Measurements from ENCODE around the gene ITGA3. TPM values are rescaled to one million over a fixed set of nuclear protein-coding genes. Genes with fewer than 3 reads are reported as not detected.

ITGA3 gene
- total and polyA plus RNA-seq, 4 donors, result 0.79 to 4.4 (median 1.4) TPM

DNA sequence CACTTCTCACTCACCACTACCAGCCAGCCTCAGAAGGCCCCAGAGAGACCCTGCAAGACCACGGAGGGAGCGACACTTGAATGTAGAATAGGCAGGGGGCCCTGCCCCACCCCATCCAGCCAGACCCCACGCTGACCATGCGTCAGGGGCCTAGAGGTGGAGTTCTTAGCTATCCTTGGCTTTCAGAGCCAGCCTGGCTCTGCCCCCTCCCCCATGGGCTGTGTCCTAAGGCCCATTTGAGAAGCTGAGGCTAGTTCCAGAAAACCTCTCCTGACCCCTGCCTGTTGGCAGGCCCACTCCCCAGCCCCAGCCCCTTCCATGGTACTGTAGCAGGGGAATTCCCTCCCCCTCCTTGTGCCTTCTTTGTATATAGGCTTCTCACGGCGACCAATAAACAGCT lies 34.2 kb downstream of the ITGA3 start:
- DNase-seq (ENCODE audit: low spot score), result no peak
- no peak overlapping the region for H3K9ac ChIP-seq (ENCODE audit: low read depth in 1 of 2, low read length in 2 of 2)
- no peaks in the 10 kb centered on the region for H3K27me3 ChIP-seq (ENCODE audit: control insufficient read depth in 4 of 4, insufficient read depth in 4 of 4, low read length in 3 of 4)
- no peak overlapping the region for H3K27ac ChIP-seq (ENCODE audit: low read depth in 1 of 2, low read length in 2 of 2)
- no peaks in the 10 kb centered on the region for H3K9me3 ChIP-seq (ENCODE audit: control insufficient read depth in 4 of 4, low read length in 3 of 4)
- peaks cover 0 to 6% (median 5%) of the 10 kb centered on the region in 4 donors for H3K4me1 ChIP-seq (ENCODE audit: control insufficient read depth in 4 of 4, insufficient read depth in 4 of 4, low read length in 3 of 4)
- H3K4me3 ChIP-seq (ENCODE audit: low read depth in 1 of 3, low read length in 3 of 3), result no peak overlapping the region
- no peak for TF ChIP-seq RAD21 (IDR thresholded peaks at IDR 0.05)
- no peak for TF ChIP-seq RXRA (IDR thresholded peaks at IDR 0.05)
- TF ChIP-seq, protein P1, sequence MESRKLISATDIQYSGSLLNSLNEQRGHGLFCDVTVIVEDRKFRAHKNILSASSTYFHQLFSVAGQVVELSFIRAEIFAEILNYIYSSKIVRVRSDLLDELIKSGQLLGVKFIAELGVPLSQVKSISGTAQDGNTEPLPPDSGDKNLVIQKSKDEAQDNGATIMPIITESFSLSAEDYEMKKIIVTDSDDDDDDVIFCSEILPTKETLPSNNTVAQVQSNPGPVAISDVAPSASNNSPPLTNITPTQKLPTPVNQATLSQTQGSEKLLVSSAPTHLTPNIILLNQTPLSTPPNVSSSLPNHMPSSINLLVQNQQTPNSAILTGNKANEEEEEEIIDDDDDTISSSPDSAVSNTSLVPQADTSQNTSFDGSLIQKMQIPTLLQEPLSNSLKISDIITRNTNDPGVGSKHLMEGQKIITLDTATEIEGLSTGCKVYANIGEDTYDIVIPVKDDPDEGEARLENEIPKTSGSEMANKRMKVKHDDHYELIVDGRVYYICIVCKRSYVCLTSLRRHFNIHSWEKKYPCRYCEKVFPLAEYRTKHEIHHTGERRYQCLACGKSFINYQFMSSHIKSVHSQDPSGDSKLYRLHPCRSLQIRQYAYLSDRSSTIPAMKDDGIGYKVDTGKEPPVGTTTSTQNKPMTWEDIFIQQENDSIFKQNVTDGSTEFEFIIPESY (IDR thresholded peaks at IDR 0.05), result no peak
- TF ChIP-seq HNF4G (IDR thresholded peaks at IDR 0.05), result no peak
- no peak for TF ChIP-seq JUND (IDR thresholded peaks at IDR 0.05)
- no peak for TF ChIP-seq FOXA1 (IDR thresholded peaks at IDR 0.05)
- TF ChIP-seq, protein P2, sequence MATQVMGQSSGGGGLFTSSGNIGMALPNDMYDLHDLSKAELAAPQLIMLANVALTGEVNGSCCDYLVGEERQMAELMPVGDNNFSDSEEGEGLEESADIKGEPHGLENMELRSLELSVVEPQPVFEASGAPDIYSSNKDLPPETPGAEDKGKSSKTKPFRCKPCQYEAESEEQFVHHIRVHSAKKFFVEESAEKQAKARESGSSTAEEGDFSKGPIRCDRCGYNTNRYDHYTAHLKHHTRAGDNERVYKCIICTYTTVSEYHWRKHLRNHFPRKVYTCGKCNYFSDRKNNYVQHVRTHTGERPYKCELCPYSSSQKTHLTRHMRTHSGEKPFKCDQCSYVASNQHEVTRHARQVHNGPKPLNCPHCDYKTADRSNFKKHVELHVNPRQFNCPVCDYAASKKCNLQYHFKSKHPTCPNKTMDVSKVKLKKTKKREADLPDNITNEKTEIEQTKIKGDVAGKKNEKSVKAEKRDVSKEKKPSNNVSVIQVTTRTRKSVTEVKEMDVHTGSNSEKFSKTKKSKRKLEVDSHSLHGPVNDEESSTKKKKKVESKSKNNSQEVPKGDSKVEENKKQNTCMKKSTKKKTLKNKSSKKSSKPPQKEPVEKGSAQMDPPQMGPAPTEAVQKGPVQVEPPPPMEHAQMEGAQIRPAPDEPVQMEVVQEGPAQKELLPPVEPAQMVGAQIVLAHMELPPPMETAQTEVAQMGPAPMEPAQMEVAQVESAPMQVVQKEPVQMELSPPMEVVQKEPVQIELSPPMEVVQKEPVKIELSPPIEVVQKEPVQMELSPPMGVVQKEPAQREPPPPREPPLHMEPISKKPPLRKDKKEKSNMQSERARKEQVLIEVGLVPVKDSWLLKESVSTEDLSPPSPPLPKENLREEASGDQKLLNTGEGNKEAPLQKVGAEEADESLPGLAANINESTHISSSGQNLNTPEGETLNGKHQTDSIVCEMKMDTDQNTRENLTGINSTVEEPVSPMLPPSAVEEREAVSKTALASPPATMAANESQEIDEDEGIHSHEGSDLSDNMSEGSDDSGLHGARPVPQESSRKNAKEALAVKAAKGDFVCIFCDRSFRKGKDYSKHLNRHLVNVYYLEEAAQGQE (IDR thresholded peaks at IDR 0.05), result no peak
- no peak for TF ChIP-seq FOXA2 (IDR thresholded peaks at IDR 0.05)
- no peak for TF ChIP-seq GABPA (IDR thresholded peaks at IDR 0.05 in 1 of 2, conservative IDR thresholded peaks at IDR 0.05 in 1 of 2)
- TF ChIP-seq TAF1 (conservative IDR thresholded peaks at IDR 0.05), result no peak
- no peak for TF ChIP-seq NR2F2 (IDR thresholded peaks at IDR 0.05)
- TF ChIP-seq, protein P3, sequence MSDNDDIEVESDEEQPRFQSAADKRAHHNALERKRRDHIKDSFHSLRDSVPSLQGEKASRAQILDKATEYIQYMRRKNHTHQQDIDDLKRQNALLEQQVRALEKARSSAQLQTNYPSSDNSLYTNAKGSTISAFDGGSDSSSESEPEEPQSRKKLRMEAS (IDR thresholded peaks at IDR 0.05), result no peak
- TF ChIP-seq, protein P4, sequence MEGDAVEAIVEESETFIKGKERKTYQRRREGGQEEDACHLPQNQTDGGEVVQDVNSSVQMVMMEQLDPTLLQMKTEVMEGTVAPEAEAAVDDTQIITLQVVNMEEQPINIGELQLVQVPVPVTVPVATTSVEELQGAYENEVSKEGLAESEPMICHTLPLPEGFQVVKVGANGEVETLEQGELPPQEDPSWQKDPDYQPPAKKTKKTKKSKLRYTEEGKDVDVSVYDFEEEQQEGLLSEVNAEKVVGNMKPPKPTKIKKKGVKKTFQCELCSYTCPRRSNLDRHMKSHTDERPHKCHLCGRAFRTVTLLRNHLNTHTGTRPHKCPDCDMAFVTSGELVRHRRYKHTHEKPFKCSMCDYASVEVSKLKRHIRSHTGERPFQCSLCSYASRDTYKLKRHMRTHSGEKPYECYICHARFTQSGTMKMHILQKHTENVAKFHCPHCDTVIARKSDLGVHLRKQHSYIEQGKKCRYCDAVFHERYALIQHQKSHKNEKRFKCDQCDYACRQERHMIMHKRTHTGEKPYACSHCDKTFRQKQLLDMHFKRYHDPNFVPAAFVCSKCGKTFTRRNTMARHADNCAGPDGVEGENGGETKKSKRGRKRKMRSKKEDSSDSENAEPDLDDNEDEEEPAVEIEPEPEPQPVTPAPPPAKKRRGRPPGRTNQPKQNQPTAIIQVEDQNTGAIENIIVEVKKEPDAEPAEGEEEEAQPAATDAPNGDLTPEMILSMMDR (IDR thresholded peaks at IDR 0.05; ENCODE audit: low read depth, low read length, missing input control), result no peak
- no peak for TF ChIP-seq YY1 (IDR thresholded peaks at IDR 0.05)
- TF ChIP-seq EGR1 (IDR thresholded peaks at IDR 0.05; ENCODE audit: low read depth in 2 of 2), result no peak
- TF ChIP-seq, protein P5, sequence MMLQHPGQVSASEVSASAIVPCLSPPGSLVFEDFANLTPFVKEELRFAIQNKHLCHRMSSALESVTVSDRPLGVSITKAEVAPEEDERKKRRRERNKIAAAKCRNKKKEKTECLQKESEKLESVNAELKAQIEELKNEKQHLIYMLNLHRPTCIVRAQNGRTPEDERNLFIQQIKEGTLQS (IDR thresholded peaks at IDR 0.05), result no peak
- TF ChIP-seq HNF4A (conservative IDR thresholded peaks at IDR 0.05), result no peak
- TF ChIP-seq SP1 (IDR thresholded peaks at IDR 0.05), result no peak
- no peaks in the 10 kb centered on the region for H3K36me3 ChIP-seq (ENCODE audit: control insufficient read depth in 4 of 4, insufficient read depth in 3 of 4, low read depth in 1 of 4, low read length in 3 of 4)
- WGBS, result 85% methylated on average over 6 of the region's 6 CpGs
